CD4-positive, CD25-positive, alpha-beta regulatory T cell (primary cell): ENCODE data around the gene ZDHHC11B. TPM values are rescaled to one million over a fixed set of nuclear protein-coding genes. Genes with fewer than 3 reads are reported as not detected.
"Not testable (repeated sequence)": the region's sequence is repeated elsewhere in the genome, so short reads cannot be mapped to it uniquely, and the experiment has no call there.

ENCODE experiments used
- ATAC-seq, 2 donors: fragments of 150-1000 bp; cut with Tn5 transposase; one replicate each; pipeline ENCODE4 v1.10.0; 2021; ENCODE audit warnings: low read depth in 2 of 2, moderate number of reproducible peaks in 2 of 2, moderate library complexity in 1 of 2
- DNase-seq, 3 donors: peaks; one replicate each; pipeline versions ENCODE4 v3.0.0 to v3.0.0-alpha.2; 2012 to 2022; ENCODE audit warnings: mixed read lengths in 1 of 3
- H3K27ac ChIP-seq: one replicate; pipeline ENCODE4 v1.7.0; 2013; ENCODE audit warnings: mild to moderate bottlenecking, low read length; ENCODE audit not compliant: insufficient read depth, poor library complexity, severe bottlenecking
- H3K27me3 ChIP-seq: one replicate; pipeline ENCODE4 v1.7.0; 2013; ENCODE audit warnings: low read length; ENCODE audit not compliant: control insufficient read depth, insufficient read depth
- H3K36me3 ChIP-seq: one replicate; pipeline ENCODE4 v1.7.0; 2013; ENCODE audit warnings: mild to moderate bottlenecking, low read length, moderate library complexity; ENCODE audit not compliant: control insufficient read depth, insufficient read depth
- H3K4me1 ChIP-seq: 2 replicates; pipeline ENCODE4 v1.7.0; 2013; ENCODE audit warnings: mild to moderate bottlenecking, low read length; ENCODE audit not compliant: insufficient read depth, control insufficient read depth, poor library complexity, severe bottlenecking
- H3K4me3 ChIP-seq: one replicate; pipeline ENCODE4 v1.7.0; 2013; ENCODE audit warnings: low read depth, mild to moderate bottlenecking, low read length, moderate library complexity
- H3K9me3 ChIP-seq, 2 experiments: 1 replicate in 1 of 2; 2 replicates in 1 of 2; pipeline ENCODE4 v1.7.0; 2013; ENCODE audit warnings: low read length in 2 of 2, mild to moderate bottlenecking in 1 of 2, moderate library complexity in 1 of 2; ENCODE audit not compliant: control insufficient read depth in 2 of 2
- H3K27ac Mint-ChIP-seq, 3 donors: one replicate each; pipeline ENCODE4 v1.8.0; 2020 to 2022; ENCODE audit warnings: mild to moderate bottlenecking in 3 of 3, mixed read lengths in 3 of 3, moderate library complexity in 2 of 3
- H3K27me3 Mint-ChIP-seq: one replicate; pipeline ENCODE4 v1.8.0; 2022; ENCODE audit warnings: mild to moderate bottlenecking, mixed read lengths
- H3K36me3 Mint-ChIP-seq: one replicate; pipeline ENCODE4 v1.8.0; 2020; ENCODE audit warnings: mixed read lengths
- H3K4me1 Mint-ChIP-seq, 4 donors: one replicate each; pipeline ENCODE4 v1.8.0; 2020 to 2022; ENCODE audit warnings: mixed read lengths in 4 of 4, mild to moderate bottlenecking in 1 of 4
- H3K4me3 Mint-ChIP-seq, 4 donors: one replicate each; pipeline ENCODE4 v1.8.0; 2020 to 2022; ENCODE audit warnings: mild to moderate bottlenecking in 4 of 4, mixed read lengths in 4 of 4, moderate library complexity in 3 of 4
- H3K9me3 Mint-ChIP-seq, 7 donors: one replicate each; pipeline ENCODE4 v1.8.0; 2020 to 2022; ENCODE audit warnings: mixed read lengths in 7 of 7, mild to moderate bottlenecking in 3 of 7, moderate library complexity in 2 of 7
- polyA plus RNA-seq, 4 donors: library from polyadenylated mRNA; unstranded; fragments of 300-500 nt; fragmentation: Illumina TruSeq; gene quantifications; one replicate each; pipeline ENCODE4 v1.2.3, GENCODE V29; 2021
- total RNA-seq: library from RNA; stranded (reverse); gene quantifications from one replicate; pipeline ENCODE4 v1.2.3, GENCODE V29; 2022

Gene ZDHHC11B, protein sequence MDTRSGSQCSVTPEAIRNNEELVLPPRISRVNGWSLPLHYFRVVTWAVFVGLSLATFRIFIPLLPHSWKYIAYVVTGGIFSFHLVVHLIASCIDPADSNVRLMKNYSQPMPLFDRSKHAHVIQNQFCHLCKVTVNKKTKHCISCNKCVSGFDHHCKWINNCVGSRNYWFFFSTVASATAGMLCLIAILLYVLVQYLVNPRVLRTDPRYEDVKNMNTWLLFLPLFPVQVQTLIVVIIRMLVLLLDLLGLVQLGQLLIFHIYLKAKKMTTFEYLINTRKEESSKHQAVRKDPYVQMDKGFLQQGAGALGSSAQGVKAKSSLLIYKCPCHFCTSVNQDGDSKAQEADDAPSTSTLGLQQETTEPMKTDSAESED
- 17.7 TPM for total RNA-seq
- polyA plus RNA-seq = not detected

DNA sequence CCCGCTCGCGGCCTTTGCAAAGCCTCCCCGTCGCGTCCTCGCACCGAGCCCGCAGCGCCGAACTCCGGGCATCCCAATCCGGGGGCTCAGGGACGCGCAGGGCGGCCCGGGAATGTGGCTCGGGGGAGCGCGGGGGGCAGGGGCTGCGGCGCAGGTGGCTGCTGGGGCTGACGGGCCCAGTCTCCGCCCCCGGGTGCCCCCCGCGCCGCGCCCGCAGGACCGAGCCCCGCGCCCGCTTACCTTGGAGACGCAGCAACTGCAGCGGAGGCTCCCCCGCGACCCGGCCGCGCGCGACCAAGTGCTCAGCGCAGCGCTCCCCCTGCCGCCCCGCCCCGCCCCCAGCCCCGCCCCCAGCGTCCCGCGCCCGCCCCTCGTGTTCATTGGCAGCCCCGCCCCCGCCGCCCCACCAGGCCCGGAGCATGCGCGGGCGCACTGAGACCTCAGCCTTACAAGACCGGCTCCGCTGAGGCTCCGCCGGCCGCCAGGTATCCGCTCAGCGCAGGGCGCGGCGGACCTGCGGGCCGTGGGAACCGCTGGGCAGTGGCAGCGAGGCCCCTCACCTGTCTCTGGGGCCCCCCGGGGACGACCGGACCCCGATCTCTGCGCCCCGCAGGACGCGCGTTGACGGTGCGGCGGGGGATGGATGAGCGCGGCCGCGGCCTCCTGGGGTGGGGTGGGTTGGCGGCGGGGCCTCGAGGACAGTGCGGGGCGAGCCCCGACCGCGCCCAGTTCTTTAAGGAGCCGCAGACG lies at the start of gene ZDHHC11B:
TSS of gene ZDHHC11B (minus strand) at position 302 of the 750 bp plus-strand sequence. CDS start 17,810 bp downstream, outside the sequence.
- H3K4me3 Mint-ChIP-seq = peak within 1 kb of the TSS in 3 of 4 donors; percentile 62 to 84 (median 79)
- ATAC-seq = peak; percentile 70 to 75
- not testable (repeated sequence) for H3K27me3 ChIP-seq, H3K36me3 ChIP-seq, H3K4me3 ChIP-seq, H3K9me3 ChIP-seq, H3K27me3 Mint-ChIP-seq, H3K36me3 Mint-ChIP-seq, H3K27ac Mint-ChIP-seq, H3K9me3 Mint-ChIP-seq, H3K27ac ChIP-seq, H3K4me1 Mint-ChIP-seq
- H3K4me1 ChIP-seq = peaks cover 15% of the 10 kb centered on the region
- DNase-seq = peak; percentile 76 to 85 (median 77)

DNA sequence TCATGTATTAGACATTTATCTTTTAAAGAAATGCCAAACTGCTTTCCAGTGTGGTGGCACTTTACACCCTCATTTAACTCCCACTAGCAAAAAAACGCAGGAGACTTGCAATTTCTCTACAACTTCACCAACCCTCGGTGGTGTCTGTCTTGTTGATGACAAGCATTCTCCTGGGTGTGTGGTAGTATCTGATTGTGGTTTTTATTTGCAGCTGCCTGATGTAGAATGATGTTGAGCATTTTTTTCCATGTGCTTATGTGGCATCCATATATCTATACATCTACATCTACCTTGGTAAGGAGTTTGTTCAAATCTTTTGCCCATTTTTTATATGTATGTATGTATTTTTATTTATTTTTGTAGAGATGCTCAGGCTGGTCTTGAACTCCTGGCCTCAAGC lies 49.5 kb upstream of the ZDHHC11B start:
- H3K4me1 ChIP-seq, H3K36me3 ChIP-seq, ATAC-seq, DNase-seq, H3K9me3 Mint-ChIP-seq, H3K4me1 Mint-ChIP-seq, H3K27me3 ChIP-seq, H3K9me3 ChIP-seq, H3K4me3 Mint-ChIP-seq, H3K4me3 ChIP-seq, H3K27ac ChIP-seq, H3K36me3 Mint-ChIP-seq, H3K27ac Mint-ChIP-seq, H3K27me3 Mint-ChIP-seq: not testable (repeated sequence)

DNA sequence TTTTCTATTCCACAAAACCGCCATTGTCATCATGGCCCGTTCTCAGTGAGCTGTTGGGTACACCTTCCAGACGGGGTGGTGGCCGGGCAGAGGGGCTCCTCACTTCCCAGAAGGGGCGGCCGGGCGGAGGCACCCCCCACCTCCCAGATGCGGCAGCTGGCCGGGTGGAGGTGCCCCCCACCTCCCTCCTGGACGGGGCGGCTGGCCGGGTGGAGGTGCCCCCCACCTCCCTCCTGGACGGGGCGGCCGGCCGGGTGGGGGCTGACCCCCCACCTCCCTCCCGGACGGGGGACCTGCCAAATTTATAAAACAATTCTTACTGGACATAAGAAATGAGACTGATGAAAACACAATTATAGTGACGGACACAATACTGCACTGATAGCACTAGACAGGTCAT lies 43.7 kb upstream of the ZDHHC11B start:
- H3K4me1 Mint-ChIP-seq, H3K36me3 Mint-ChIP-seq, H3K4me1 ChIP-seq, H3K9me3 ChIP-seq, H3K4me3 Mint-ChIP-seq, DNase-seq, H3K27ac ChIP-seq, H3K9me3 Mint-ChIP-seq, H3K27ac Mint-ChIP-seq, H3K27me3 Mint-ChIP-seq, H3K4me3 ChIP-seq, H3K27me3 ChIP-seq, ATAC-seq, H3K36me3 ChIP-seq: not testable (repeated sequence)

DNA sequence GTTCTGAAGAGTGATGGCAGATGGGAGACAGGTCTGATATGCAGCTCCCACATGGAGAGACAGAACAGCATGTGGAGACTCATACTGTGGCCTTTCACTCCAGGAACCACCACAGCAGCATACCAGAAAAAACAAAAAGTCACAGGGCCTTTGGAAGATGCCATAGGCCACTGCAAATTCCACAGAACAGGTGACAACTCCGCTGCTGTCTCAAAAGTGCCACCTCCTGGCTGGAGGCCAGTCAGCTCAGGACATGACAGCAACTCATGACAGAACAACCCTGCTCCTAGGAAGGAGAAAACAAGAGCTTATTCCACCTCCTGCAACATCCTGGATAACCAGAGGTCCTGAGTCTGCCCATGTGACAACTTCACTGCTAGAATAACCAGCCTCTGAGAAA lies 41.0 kb upstream of the ZDHHC11B start:
- H3K27ac Mint-ChIP-seq, H3K9me3 Mint-ChIP-seq, H3K4me1 ChIP-seq, H3K4me3 Mint-ChIP-seq, H3K4me3 ChIP-seq, DNase-seq, H3K36me3 ChIP-seq, H3K9me3 ChIP-seq, H3K4me1 Mint-ChIP-seq, H3K27ac ChIP-seq, H3K27me3 ChIP-seq, H3K36me3 Mint-ChIP-seq, ATAC-seq, H3K27me3 Mint-ChIP-seq: not testable (repeated sequence)

DNA sequence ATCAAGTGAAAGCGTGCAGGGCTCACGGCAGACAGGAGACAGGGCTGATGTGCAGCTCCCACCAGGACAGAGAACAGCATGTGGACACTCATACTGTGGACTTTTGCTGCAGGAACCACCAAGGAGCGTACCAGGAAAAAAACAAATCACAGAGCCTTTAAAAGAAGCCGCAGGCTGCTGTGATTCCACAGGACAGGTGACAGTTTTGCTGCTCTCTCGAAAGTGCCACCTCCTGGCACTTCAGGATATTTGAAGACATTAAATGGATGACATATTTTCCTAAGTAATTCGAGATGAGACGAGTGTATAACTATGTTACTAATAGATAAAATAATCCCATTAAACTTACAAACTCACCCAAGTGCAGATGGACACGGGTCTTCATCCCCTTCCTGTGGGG lies 37.0 kb upstream of the ZDHHC11B start:
- no peaks in the 10 kb centered on the region for H3K27me3 ChIP-seq
- H3K27me3 Mint-ChIP-seq = no peaks in the 10 kb centered on the region
- H3K36me3 ChIP-seq = no peaks in the 10 kb centered on the region
- no peak overlapping the region for H3K4me3 Mint-ChIP-seq
- H3K27ac ChIP-seq = no peak overlapping the region
- no peaks in the 10 kb centered on the region for H3K9me3 ChIP-seq
- H3K27ac Mint-ChIP-seq = no peak overlapping the region
- DNase-seq (no peak), ATAC-seq (no peak)
- H3K4me3 ChIP-seq = no peak overlapping the region
- no peaks in the 10 kb centered on the region for H3K9me3 Mint-ChIP-seq
- H3K36me3 Mint-ChIP-seq = peaks cover 9% of the 10 kb centered on the region
- H3K4me1 ChIP-seq = no peaks in the 10 kb centered on the region
- no peaks in the 10 kb centered on the region for H3K4me1 Mint-ChIP-seq

DNA sequence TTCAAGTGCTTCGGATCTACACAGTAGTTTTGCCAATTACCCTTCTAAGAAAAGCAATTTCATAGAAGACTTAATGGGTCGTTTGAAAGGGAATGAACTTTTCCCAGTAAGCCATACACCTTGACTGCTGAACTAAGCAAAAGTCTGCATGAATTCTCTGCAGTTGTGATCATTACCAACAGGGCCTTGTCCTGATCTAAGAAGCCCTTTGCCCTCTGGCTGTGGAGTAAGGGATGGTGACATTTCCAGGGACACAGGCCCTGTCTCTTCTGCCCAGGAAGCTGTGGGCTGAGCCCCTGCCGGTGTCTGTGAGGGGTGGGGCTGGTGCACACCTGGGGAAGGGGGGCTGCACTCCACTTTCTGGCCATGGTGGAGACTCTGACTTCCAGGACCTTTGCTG lies 35.7 kb upstream of the ZDHHC11B start:
- Histone ChIP-seq H3K27me3 (no peaks in the 10 kb centered on the region), H3K9me3 (peaks cover 3 to 6% of the 10 kb centered on the region in 2 experiments), H3K4me1 (no peaks in the 10 kb centered on the region), H3K4me3 (no peak overlapping the region), H3K36me3 (no peaks in the 10 kb centered on the region), H3K27ac (no peak overlapping the region)
- H3K27me3 Mint-ChIP-seq = no peaks in the 10 kb centered on the region
- peak overlapping the region in 1 of 3 donors; percentile 4 for H3K27ac Mint-ChIP-seq
- H3K4me3 Mint-ChIP-seq = no peak overlapping the region
- peaks cover 9% of the 10 kb centered on the region for H3K36me3 Mint-ChIP-seq
- no peak for ATAC-seq
- no peak for DNase-seq
- peaks cover 0 to 6% (median 0%) of the 10 kb centered on the region in 7 donors for H3K9me3 Mint-ChIP-seq
- no peaks in the 10 kb centered on the region for H3K4me1 Mint-ChIP-seq

DNA sequence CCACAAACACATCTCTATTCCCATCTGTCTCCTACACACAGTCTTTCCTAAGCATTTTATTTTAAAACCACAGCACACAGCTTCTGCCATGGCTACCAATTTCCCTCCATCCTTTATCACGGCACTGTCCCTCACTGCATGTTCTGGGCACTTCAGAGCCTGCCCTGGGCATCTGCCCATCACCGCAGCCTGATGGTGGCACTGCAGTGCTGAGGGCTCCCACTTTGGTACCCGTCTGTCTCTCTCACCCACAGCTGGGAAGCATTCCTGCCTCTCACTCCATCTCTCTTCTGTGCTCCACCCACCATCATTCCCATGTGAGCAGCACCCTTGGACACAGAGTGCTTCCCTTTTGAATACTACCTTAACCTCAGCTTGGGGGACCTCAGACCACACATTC lies 34.5 kb upstream of the ZDHHC11B start:
- H3K36me3 Mint-ChIP-seq = peaks cover 9% of the 10 kb centered on the region
- Histone ChIP-seq H3K27me3 (no peaks in the 10 kb centered on the region), H3K9me3 (peaks cover 3 to 7% of the 10 kb centered on the region in 2 experiments), H3K4me1 (no peaks in the 10 kb centered on the region), H3K4me3 (no peak overlapping the region), H3K27ac (no peak overlapping the region), H3K36me3 (no peaks in the 10 kb centered on the region)
- H3K9me3 Mint-ChIP-seq = peaks cover 0 to 6% (median 0%) of the 10 kb centered on the region in 7 donors
- ATAC-seq = no peak
- H3K4me3 Mint-ChIP-seq = no peak overlapping the region
- no peak overlapping the region for H3K27ac Mint-ChIP-seq
- H3K4me1 Mint-ChIP-seq = no peaks in the 10 kb centered on the region
- no peaks in the 10 kb centered on the region for H3K27me3 Mint-ChIP-seq
- DNase-seq = no peak

DNA sequence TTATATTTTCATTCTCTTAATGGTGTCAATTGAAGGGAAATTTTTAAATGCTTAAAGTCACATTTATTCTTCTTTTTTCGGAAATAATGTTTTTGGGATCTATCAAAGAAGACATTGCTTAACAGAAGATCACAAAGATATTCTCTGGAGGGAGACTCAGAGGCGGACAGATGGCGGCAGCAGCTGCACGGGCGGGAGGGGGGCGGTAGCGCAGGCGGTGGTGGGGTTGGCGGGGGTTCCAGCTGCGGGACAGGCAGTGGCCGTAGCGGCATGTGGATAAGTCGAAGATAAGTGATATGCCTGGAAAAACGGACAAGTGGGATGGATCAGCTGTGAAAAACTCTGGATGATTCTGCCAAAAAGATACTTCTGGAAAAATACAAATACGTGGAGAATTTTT lies 31.6 kb upstream of the ZDHHC11B start:
- no peaks in the 10 kb centered on the region for H3K27me3 ChIP-seq
- H3K9me3 Mint-ChIP-seq = peaks cover 0 to 6% (median 0%) of the 10 kb centered on the region in 7 donors
- H3K4me1 ChIP-seq = no peaks in the 10 kb centered on the region
- no peaks in the 10 kb centered on the region for H3K27me3 Mint-ChIP-seq
- H3K36me3 ChIP-seq = no peaks in the 10 kb centered on the region
- no peak overlapping the region for H3K27ac Mint-ChIP-seq
- DNase-seq (no peak), ATAC-seq (no peak)
- H3K4me1 Mint-ChIP-seq = no peaks in the 10 kb centered on the region
- no peak overlapping the region for H3K4me3 ChIP-seq
- no peak overlapping the region for H3K27ac ChIP-seq
- H3K9me3 ChIP-seq = peaks cover 3 to 7% of the 10 kb centered on the region in 2 experiments
- no peak overlapping the region for H3K4me3 Mint-ChIP-seq
- H3K36me3 Mint-ChIP-seq = no peaks in the 10 kb centered on the region
